Measurements from ENCODE around the gene FEM1B.

FEM1B gene

GRCh38 chr15:68322796-68323195 is 45.3 kb downstream of the FEM1B start:
- no peak overlapping the region for H3K4me3 ChIP-seq (ENCODE audit: low read length)
- no peak for DNase-seq (ENCODE audit: low read depth)
- TF ChIP-seq CTCF (conservative IDR thresholded peaks at IDR 0.05; ENCODE audit: low read depth, low read length) = no peak

GRCh38 chr15:68325726-68326125 is 48.2 kb downstream of the FEM1B start:
- no peak for DNase-seq (ENCODE audit: low read depth)
- H3K4me3 ChIP-seq (ENCODE audit: low read length) = no peak overlapping the region
- no peak for TF ChIP-seq CTCF (conservative IDR thresholded peaks at IDR 0.05; ENCODE audit: low read depth, low read length)

- TF ChIP-seq CTCF (conservative IDR thresholded peaks at IDR 0.05; ENCODE audit: low read depth, low read length) = no peak
- no peak overlapping the region for H3K4me3 ChIP-seq (ENCODE audit: low read length)
- DNase-seq (ENCODE audit: low read depth) = no peak
Measured at GRCh38 chr15:68326711-68327354, 49.3 kb downstream of the FEM1B start.

GRCh38 chr15:68328443-68328842 is 50.9 kb downstream of the FEM1B start:
- DNase-seq (ENCODE audit: low read depth) = no peak
- TF ChIP-seq CTCF (conservative IDR thresholded peaks at IDR 0.05; ENCODE audit: low read depth, low read length) = no peak
- H3K4me3 ChIP-seq (ENCODE audit: low read length) = no peak overlapping the region

GRCh38 chr15:68328964-68329363 is 51.4 kb downstream of the FEM1B start:
- no peak overlapping the region for H3K4me3 ChIP-seq (ENCODE audit: low read length)
- TF ChIP-seq CTCF (conservative IDR thresholded peaks at IDR 0.05; ENCODE audit: low read depth, low read length) = no peak
- DNase-seq (ENCODE audit: low read depth) = no peak

- H3K4me3 ChIP-seq (ENCODE audit: low read length) = no peak overlapping the region
- no peak for TF ChIP-seq CTCF (conservative IDR thresholded peaks at IDR 0.05; ENCODE audit: low read depth, low read length)
- DNase-seq (ENCODE audit: low read depth) = no peak
Measured at GRCh38 chr15:68330416-68330815, 52.9 kb downstream of the FEM1B start.

GRCh38 chr15:68330901-68331300 is 53.4 kb downstream of the FEM1B start:
- TF ChIP-seq CTCF (conservative IDR thresholded peaks at IDR 0.05; ENCODE audit: low read depth, low read length) = no peak
- no peak for DNase-seq (ENCODE audit: low read depth)
- no peak overlapping the region for H3K4me3 ChIP-seq (ENCODE audit: low read length)

All from retinal pigment epithelial cell (primary cell).